HG03342 (cell line): Measurements from ENCODE around the gene MIS18BP1.
"Not testable (repeated sequence)": the region's sequence is repeated elsewhere in the genome, so short reads cannot be mapped to it uniquely, and the experiment has no call there.

Experiments
- ATAC-seq: cut with Tn5 transposase; IDR thresholded peaks from one replicate; pipeline ENCODE4 v1.9.1; 2021; ENCODE audit warnings: mild to moderate bottlenecking, moderate library complexity; ENCODE audit not compliant: unreplicated experiment

The MIS18BP1 gene

DNA sequence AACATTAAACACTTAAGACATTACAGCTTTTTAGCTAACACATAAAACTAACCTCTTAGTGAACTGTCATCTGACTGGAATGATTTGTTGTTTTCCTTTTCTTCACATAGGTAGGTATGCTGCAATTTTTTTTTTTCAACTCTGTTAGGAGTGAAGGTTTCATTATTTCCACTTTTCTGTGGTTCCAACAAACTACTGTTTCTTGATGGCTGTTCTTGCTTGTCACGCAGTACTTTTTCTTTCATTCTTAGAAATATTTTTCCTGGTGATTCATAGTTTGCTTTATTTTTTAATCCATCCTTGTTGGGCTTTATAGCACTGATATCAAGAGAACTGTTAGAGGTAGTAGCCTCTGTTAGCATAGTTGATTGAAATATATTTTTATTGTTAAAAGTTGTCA lies 6.3 kb downstream of the MIS18BP1 start:
- no peak for ATAC-seq

DNA sequence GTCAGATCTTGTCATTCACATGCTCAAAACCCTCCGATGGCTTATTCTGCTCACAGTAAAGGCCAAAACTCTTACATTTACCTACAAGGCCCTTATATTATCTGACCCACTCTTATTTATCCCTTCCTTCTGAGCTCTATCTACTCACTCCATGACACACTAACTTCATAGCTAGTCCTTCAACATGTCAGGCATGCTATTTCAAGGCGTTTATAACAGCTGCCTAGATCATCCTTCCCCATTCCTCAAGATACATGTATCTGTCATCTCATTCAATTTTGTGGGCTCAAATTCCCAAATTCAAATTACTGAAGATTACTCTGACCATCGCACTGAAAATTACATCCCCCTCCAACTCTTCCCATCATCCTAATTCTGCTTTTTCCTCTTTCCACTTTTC lies 6.9 kb downstream of the MIS18BP1 start:
- ATAC-seq = no peak

DNA sequence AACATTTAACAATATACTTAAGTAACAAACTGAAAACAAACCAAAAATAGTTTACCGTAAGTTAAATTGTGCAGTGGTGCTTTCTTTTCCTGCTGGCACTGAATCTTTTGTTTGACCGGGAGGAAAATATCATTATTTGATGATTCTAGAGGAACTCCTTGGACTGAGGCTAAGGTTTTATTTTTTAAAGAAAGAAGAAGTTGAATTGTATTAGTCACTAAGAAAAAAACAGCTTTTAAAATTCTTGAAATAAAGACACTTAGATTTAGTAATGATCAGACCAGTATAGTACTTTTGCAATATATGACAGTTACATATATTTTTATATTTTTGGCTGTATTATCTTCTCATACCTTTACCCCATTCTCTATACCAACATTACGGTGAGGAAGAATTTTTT lies 10.3 kb downstream of the MIS18BP1 start:
- no peak for ATAC-seq

DNA sequence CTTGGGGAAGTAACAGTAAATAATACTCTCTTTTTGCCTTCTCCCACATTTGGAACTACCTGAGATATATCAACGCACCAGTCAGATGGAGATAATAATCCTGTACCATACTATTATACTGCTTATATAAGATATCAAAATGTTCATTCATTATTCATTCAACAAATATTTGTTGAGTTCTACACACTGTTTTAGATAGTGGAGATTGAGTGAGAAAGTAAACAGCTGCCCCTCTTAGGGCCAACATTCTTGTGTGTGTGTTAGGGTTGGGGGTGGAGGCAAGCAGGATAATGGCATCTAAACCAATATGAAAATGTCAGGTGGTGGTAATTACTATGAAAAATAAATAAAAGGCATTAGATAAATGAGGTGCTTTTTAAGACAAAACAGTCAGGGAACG lies 14.0 kb downstream of the MIS18BP1 start:
- ATAC-seq = no peak

DNA sequence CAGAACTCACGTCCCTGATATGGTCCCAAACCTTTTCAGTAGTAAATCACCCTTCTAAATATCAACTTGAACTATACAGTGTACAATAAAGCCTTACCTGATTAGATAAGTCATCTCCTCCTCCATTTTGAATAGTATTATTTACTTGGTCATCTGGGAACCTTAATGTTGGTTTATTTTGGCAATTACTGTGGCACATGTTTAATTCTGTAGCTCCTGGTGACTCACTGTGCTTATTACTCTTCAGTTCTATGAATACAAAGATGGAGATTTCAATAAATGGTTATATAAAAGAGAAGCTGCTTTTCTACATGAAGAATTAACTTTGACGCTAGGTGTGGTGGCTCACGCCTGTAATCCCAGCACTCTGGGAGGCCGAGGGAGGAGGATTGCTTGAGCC lies 25.4 kb downstream of the MIS18BP1 start:
- no peak for ATAC-seq

DNA sequence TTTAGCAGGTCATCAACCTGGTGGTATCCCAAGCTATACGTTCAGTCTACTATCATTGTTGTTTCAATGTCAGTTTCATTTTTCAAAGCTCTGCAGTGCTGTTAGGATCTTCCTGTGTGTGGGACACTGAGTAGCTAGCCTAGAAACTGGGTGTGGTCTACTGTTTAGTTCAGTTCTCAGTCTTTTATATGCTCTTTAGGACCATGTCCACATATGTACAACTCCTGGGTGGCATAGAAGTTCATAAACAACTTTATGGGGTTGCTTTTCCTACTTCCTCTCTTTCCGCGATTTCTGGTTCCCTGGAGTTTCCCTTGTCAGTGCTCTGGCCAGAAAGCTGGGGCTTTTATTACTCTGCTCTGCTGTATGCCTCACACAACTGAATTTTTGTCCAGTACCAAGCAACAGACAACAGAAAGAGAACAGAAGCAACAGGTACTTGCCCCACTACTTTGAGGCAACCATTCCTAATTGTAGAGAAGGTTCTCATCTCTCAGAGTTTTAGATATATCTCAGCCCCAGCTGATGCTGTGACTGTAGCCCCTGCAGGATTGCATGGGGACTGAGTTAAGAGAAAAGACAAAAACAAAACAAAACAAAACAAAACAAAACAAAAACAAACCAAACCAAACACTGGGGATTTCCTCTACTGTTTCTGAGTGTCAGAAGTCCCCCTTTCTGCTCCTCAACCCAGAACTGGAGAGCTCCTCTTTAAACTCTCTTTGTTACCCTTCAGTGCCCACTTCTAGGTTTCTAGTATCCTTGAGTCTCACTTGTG lies 30.3 kb downstream of the MIS18BP1 start:
- peak; percentile 61 for ATAC-seq

DNA sequence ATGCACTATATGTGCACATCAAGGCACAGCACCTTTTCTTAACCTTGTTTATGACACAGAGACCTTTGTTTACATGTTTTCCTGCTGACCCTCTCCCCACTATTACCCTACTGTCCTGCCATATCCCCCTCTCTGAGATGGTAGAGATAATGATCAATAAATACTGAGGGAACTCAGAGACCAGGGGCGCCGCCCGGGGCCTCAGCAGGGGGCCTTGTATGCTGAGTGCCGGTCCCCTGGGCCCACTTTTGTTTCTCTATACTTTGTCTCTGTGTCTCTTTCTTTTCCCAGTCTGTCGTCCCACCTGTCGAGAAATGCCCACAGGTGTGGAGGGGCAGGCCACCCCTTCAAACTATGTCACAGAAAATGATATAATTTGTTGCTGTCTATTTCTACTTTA lies 38.7 kb downstream of the MIS18BP1 start:
- not testable (repeated sequence) for ATAC-seq

DNA sequence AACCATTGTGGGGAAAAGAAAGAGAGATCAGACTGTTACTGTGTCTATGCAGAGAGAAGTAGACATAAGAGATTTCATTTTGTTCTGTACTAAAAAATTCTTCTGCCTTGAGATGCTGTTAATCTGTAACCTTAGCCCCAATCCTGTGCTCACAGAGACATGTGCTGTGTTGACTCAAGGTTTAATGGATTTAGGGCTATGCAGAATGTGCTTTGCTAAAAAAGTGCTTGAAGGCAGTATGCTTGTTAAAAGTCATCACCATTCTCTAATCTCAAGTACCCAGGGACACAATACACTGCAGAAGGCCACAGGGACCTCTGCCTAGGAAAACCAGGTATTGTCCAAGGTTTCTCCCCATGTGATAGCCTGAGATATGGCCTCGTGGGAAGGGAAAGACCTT lies 39.3 kb downstream of the MIS18BP1 start:
- not testable (repeated sequence) for ATAC-seq

DNA sequence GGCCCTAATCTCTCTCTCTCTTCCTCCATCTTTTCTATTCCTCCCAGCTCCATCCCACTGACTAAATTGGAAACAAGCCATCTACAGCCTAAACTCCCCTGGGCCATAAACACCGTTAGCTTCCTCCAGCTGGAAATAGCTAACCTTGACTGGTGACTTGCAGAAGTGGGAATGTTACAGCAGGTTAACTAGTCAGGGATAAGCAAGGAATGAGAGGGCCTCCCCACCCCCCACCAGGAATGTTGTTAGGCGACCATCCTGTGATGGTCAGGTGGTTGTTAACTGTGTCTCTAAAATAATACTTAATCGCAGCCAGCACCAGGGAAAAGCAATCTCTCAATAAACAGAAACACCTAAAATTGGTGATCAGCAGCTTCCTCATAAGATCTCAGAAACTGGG lies 40.8 kb downstream of the MIS18BP1 start:
- ATAC-seq = no peak

DNA sequence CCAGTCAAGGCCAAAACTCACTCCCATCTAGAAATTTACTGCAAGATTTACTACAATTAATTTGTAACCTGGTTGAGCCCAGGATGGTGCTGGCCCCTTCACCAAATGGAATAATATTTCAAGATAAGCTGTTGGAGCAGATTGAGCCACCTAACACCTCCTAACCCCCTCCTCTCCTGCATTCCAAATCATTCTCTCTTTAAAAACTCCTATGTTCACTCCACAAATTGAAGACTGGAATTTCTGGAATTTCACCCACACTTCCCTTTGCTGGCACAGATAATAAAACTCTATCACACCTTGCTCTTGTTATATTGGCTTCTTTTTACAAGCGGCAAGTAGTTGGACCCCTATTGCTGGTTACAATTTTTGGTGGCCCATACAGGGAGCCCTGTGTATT lies 41.7 kb downstream of the MIS18BP1 start:
- no peak for ATAC-seq

DNA sequence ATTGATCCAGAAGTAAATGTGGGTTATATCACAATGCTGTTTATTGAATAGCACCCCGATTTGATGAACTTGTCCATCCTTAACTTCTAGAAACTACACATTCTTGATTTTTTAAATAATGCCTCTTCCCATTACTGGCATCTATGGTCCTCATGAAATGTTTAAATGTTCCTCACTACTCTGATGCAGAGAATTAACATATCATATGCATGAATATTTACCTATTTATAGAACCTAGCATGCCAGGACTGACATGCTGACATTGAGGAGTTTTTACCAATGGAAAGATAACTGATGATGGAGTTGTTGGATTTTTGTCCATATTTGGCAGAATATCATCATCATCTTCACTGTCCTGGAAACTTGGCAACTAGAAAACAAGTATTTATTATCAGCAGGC lies 42.8 kb downstream of the MIS18BP1 start:
- no peak for ATAC-seq

DNA sequence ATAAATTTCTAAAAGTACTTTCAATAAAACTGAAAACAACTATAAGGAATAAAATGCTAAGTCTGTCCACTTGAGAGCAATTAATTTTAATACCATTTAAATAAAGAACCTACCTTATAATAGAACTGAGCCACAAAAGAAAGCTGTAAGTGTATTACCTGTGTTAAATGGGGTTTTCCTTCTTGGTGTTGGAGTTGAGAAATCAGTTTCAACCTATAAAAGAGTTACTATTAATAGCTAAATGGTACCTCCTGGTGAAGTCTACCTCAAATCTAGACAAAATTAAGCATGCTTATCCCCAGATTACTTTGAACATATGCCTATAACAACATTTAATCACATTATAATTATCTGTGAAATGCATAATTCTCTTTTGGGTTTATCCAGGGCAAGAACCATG lies 48.8 kb downstream of the MIS18BP1 start:
- no peak for ATAC-seq

DNA sequence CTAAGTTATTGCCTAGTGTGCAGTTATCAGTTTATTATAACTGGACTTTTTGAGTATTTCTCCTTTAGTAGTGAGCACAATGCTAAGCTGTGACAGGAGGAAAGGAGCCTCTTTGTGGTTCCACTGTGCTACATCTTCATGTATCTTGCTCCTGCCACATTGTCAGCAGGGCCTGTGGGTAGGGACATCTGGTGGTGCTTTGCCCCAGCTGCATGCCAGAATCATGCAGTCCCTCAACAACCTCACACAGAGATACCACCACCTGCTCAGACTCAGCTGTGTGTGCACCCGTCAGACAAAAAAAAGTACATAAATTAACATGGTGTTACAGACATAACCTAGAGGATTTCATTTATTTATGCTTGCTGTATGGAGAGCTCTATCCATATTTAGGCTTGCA lies 51.1 kb downstream of the MIS18BP1 start:
- ATAC-seq = peak; percentile 68

DNA sequence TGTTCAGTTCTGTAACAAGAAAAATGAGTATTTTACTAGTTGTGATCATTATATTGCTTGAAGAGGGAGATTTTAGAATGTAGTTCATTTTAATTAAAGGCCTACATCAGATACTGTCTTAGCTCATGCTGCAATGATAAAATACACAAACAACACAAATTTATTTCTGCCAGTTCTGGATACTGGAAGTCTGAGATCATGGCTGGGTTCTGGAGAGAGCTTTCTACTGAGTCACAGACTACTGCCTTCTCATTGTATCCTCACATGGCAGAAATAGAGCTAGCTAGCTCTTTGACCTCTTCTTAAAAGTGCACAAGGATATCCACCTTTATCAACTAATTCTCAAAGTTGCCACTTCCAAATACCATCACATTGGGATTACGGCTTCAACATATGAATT lies 53.8 kb downstream of the MIS18BP1 start:
- no peak for ATAC-seq

DNA sequence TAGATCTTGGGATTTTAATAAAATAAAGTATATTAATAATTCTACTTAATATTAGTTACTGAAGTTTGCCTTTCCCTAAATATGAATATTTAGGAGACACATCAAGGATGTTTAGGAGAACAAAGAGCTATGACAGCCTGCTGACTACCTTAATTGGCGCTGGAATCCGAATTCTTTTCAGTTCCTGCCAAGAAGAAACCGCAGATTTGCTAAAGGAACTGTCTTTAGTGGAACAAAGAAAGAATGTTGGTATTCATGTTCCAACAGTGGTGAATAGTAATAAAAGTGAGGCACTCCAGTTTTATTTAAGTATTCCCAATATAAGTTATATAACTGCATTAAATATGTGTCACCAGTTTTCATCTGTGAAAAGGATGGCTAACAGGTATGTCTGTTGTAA lies 54.5 kb downstream of the MIS18BP1 start:
- no peak for ATAC-seq

DNA sequence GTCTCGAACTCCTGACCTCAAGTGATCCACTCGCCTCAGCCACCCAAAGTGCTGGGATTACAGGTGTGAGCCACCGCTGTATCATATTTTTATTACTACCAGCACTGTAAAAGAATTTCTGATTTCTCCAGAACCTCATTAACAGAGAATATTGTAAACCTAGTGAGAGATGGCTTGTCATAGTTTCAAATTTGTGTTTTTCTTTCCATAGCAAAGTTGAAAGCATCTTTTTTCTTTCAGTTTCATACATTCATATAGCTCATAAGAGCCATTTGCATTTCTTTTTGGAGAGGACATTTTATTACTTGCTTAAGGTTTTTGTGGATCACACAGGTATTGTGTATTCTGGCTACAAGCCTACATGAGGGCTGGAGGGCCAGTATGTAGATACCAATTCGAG lies 58.0 kb downstream of the MIS18BP1 start:
- ATAC-seq = peak; percentile 45

DNA sequence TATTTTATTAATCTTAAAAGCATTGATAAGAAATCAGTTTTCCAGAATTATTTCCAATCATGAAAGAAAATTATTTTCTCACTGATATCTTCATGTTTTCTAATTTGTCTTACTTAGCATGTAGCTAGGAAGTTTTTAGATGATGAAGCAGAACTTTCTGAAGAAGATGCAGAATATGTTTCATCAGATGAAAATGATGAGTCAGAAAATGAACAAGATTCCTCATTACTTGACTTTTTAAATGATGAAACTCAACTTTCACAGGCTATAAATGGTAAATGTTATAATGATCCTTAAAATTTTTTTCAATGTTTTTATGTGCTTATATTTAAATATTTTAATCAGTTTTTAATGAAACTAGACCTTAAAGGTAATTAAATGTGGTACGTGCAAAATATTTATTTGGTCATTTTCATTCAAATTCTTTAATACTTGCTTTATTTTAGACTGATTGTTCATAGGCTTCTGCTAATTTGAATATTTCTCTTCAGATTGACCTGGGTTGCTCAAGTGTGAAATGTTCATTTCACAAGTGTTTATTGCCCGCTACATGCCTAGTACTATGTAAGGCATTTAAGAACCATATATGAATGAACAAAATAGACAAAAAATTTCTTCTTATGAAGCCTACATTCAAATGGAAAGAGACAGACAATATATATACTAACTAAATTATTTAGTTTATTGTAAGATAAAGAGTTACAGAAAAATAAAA lies 67.7 kb downstream of the MIS18BP1 start:
- no peak for ATAC-seq

DNA sequence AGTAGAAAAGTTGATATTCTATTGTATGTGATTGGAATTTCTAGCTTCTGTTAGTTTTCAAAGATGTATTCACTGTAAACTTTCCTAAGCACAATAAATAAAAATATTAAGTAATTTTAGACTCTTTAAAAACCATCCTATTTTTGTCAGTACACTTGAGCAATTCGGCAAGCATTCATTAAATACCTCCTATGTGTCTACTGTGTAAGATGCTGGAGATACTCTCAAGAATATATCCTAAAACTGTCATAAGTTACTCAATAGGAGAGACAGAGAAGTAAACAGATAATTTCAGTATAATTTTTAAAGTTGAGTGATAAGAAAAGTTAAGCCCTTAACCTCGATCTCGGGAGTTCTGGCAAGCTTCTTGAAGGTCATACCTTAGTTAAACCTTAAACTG lies 71.2 kb downstream of the MIS18BP1 start:
- ATAC-seq = no peak

DNA sequence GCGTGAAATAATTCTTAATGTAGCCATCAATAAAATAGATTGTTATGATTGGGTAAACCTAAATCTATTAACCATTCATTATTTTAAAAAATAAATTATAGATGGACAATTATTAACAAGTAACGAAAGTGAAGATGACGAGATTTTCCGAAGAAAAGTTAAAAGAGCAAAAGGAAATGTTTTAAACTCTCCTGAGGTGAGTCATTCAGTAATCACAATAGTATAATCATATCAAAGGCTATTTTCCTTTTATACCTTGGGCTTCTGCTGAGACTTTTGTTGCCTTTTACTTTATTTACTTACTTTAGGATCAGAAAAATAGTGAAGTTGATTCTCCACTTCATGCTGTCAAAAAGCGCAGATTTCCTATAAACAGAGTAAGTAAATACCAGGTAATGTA lies 71.7 kb downstream of the MIS18BP1 start:
- no peak for ATAC-seq

DNA sequence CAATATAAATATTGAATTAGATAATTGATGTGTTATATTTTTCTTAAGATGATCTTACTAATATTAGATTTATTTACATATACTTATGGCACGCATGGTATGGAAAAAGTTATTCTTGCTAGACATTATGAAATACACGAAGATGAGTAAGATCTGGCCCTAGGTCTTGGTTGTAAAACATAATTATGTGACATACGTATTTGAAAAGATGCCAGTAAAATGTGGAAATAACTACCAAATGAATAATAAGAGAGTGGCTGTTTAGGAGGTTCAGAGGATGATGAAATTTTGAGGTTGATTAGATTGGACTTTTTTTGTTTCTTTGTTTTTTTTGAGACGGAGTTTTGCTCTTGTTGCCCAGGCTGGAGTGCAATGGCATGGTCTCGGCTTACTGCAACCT lies 75.9 kb downstream of the MIS18BP1 start:
- ATAC-seq = no peak

DNA sequence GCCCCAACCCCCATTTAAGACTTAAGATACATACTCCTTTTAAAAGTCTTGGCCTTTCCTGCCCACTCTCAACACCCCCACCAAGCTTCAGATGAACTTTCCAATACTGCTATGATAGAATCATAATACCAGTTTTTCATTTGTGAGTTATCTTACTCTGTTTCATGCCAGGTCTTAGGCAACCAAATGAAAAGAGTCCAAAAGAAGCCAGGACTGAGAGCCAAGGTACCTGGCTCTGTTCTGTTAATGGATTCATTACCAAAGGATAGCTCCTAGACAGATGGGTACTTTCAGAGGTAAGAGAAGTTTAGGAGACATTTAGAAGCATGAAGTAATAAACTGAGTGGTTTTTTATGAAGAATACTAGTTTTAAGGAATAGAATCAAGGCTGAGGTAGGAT lies 83.1 kb downstream of the MIS18BP1 start:
- ATAC-seq = no peak

DNA sequence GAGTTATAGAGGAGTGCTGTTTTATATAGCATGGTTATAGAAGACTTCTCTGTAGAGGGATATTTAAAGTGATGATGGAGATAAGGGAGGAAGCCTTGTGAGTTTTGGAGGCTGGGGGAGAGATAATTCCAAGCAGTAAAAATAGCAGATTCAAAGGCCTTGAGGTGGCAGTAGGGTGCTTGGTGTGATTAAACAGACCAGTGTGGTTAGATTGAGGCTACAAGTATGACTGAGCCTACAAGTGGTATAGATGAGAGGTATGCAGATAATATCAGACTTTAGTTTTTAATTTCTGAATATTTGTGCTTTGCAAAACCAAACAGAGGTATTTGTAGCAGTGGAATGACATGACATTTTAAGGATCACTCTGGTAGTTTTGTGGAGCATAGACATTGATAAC lies 96.9 kb downstream of the MIS18BP1 start:
- ATAC-seq = no peak
